ENCODE data around the gene DUOXA2. TPM values are rescaled to one million over a fixed set of nuclear protein-coding genes. Genes with fewer than 3 reads are reported as not detected.

DUOXA2 gene
- total RNA-seq (2022; extraction: Qiagen RNA extraction; ENCODE audit: low read depth): not detected in 5 replicates

GRCh38 chr15:45114076-45114750 is at the start of gene DUOXA2, which contains the start of gene DUOX2:
Gene DUOXA2 (plus strand): TSS chr15:45114326. CDS start chr15:45114606, 280 bp downstream.
Gene DUOX2 (minus strand): TSS chr15:45114172. CDS start chr15:45113411, 761 bp downstream.

DNA sequence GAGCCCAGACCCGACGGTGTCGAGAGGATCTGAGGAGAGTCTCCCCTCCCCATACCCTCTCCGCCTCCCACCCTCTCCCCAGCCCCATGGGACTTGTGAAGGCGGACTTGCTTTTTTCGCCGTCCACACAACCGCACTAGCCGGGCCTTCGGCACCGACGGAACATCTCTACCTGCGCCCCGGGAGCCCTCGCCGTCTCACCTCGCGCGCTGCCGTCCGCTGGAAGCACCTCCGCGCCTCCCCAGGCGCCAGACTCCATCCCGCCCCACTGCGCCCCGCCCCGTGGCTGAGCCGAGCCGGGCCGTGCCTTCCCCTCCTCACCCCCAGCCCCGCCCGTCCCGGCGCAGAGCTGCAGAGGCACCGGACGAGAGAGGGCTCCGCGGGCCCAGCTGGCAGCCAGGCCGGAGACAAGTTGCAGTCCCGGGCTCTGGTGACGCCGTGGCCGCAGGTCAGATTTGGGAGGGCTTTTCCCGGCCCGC is 15.6 kb downstream of the DUOXA2 start, which contains the start of the genes DUOX1 and DUOXA1:
Gene DUOX1, plus strand, starts transcription at position 344 of the 479 bp plus-strand sequence. CDS start 1,973 bp downstream, outside the sequence.
Gene DUOXA1, minus strand, starts transcription at position 229 of the 479 bp plus-strand sequence. CDS start 6,865 bp downstream, outside the sequence.

Other genes with a start within 250 kb of the DUOXA2 start
- not detected in 5 replicates for gene TERB2, start 157.6 kb upstream of the DUOXA2 start, total RNA-seq (2022; extraction: Qiagen RNA extraction; ENCODE audit: low read depth)
- gene SORD, start 91.1 kb upstream of the DUOXA2 start, total RNA-seq (2022; extraction: Qiagen RNA extraction; ENCODE audit: low read depth): 32.2 to 36.7 TPM (median 35.2 TPM) in 5 replicates
- gene DUOX2, start 154 bp upstream of the DUOXA2 start, total RNA-seq (2022; extraction: Qiagen RNA extraction; ENCODE audit: low read depth): 0.04 to 0.06 TPM (median 0.05 TPM) in 5 replicates
- gene DUOXA1, start 15.6 kb downstream of the DUOXA2 start, total RNA-seq (2022; extraction: Qiagen RNA extraction; ENCODE audit: low read depth): 0.09 to 0.11 TPM (median 0.10 TPM) in 4 of 5 replicates, not detected in the other
- gene DUOX1, start 15.7 kb downstream of the DUOXA2 start, total RNA-seq (2022; extraction: Qiagen RNA extraction; ENCODE audit: low read depth): 0.02 TPM in 1 of 5 replicates, not detected in the others
- 0.29 to 0.74 TPM (median 0.69 TPM) in 5 replicates for gene SHF, start 73.6 kb downstream of the DUOXA2 start, total RNA-seq (2022; extraction: Qiagen RNA extraction; ENCODE audit: low read depth)
- not detected in 5 replicates for gene SLC28A2, start 137.9 kb downstream of the DUOXA2 start, total RNA-seq (2022; extraction: Qiagen RNA extraction; ENCODE audit: low read depth)

Data from A549 treated with RU486 at 1 μM for 4 hours (cell line).